HG03558 (cell line): Measurements from ENCODE around the gene NLN.
"Not testable (repeated sequence)": the region's sequence is repeated elsewhere in the genome, so short reads cannot be mapped to it uniquely, and the experiment has no call there.

ENCODE experiments used
- ATAC-seq: cut with Tn5 transposase; IDR thresholded peaks from one replicate; pipeline ENCODE4 v1.9.1; 2021; ENCODE audit warnings: moderate number of reproducible peaks; ENCODE audit not compliant: unreplicated experiment; ENCODE audit errors: extremely low read depth

NLN gene

DNA sequence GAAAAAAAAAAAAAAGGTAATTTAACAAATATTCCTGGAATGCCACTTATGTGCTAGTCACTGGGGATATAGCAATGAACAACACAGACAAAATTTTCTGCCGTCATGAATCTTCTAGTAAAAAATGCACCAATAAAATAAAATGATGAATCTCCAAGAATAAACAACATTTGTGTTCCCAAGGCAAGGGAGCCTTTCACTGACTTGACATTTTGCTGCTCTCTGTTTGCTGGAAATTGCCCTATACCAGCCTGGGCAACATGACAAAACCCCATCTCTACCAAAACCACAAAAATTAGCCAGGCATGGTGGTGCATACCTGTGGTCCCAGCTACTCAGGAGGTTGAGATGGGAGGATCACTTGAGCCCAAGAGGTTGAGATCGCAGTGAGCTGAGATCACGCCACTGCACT lies 139.8 kb downstream of the NLN start:
- no peak for ATAC-seq

DNA sequence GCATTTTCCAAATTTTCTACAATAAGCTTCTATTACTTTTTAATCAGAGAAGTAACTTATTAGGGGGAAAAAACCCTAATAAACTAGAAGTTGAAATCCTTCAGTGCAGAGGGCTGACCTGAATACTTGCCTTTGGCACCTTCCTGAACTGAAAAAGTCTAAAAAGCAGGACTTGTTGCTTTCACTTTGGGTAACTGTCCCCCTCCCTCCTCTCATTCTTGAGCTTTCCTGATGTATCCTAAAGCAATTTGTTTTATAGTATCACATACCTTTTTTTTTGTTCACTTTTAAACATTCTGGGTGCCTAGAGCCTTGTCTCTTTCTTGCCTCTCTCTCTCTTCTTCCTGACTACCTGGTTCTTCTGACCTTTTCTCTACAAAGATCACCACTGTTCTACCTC lies 140.4 kb downstream of the NLN start:
- ATAC-seq, result no peak

GRCh38 chr5:65863747-65864146 lies 141.7 kb downstream of the NLN start:
- ATAC-seq, result no peak

DNA sequence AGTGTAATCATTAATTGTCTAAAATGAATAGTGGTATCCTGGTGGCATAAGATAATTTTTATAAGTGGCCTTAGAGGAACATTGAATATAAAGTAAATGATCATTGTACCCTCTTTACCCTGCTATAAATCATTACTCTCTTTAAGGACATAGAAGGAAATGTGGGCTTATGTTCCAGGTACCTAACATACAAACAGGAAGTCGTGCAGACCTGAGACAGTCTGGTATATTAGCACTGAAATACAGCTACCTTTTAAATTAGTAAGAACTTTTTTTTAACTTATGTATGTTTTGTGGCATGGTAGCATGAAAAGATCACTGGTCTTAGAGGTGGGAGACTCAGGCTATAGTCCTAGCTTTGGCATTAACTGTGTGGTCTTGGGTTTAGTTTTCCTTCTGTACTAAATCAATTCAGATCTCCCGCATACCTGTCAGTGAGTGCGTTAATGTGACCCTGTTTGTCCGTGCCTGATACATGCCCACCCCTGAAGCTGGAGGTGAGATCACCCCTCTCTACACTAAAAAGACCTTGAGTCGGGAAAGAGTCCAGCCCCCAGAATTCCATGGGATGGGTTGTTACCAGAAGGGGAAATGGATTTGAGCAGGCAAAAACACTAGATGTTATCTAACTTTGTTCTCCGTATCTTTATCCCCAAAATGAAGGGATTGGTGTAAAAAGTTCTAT lies 145.0 kb downstream of the NLN start:
- no peak for ATAC-seq

GRCh38 chr5:65867542-65868195 lies 145.7 kb downstream of the NLN start:
- no peak for ATAC-seq

DNA sequence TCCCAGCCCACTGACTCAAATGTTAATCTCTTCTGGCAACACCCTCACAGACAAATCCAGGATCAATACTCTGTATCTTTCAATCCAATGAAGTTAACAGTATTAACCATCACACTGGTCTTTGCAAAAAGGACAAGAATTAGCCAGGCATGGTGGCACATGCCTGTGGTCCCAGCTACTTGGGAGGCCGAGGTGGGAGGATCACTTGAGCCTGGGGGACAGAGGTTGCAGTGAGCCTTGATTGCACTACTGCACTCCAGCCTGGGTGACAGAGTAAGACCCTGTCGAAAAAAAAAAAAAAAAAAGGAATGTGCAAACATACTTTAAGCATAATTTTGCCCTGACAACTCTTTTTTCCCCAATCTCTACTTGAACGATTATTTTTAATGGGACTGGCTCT lies 146.5 kb downstream of the NLN start:
- no peak for ATAC-seq

GRCh38 chr5:65871182-65871581 lies 149.2 kb downstream of the NLN start:
- ATAC-seq, result no peak

- ATAC-seq, result not testable (repeated sequence)
Measured at GRCh38 chr5:65871776-65872175, 149.8 kb downstream of the NLN start.

DNA sequence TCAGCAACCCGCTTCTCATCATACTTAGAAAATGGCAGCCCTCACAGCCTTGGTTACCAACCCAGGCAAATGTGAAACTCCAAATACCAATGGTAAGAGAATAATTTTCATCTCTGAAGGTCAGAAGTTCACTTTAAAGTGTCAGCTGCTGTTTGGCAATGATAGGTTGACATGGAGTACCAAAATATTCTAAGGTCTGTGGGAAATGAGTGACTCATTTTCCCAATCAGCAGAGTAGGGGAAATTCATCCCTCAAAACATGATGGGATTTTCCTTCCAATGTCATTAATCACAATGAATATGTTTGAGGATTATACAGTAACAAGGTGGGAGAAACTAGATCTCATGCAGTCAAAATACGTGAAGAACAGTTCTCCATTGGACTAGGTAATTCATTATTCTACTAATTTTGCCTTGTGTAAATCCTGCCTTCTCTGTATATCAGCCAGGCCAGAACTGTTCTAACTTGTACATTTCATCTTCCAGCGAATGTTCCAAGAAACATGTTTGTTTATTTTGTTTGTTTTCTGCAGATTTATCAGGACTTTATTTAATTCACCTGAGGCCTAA lies 151.3 kb downstream of the NLN start:
- no peak for ATAC-seq

GRCh38 chr5:65874241-65874640 lies 152.2 kb downstream of the NLN start:
- ATAC-seq, result no peak

DNA sequence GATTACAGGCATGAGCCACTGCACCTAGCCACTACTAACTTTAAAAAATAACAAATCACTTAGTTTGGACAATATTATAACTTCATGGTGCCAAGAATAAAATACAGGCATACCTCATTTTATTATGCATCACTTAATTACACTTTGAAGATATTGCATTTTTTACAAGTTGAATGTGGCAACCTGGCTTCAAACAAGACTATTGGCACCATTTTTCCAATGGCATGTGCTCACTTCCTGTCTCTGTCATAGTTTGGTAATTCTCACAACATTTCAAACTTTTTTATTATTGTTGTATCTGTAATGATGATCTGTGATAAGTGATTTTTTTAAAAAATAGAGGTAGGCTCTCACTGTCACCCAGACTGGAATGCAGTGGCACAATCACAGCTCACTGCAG lies 154.5 kb downstream of the NLN start:
- ATAC-seq, result no peak

GRCh38 chr5:65876970-65877369 lies 155.0 kb downstream of the NLN start:
- no peak for ATAC-seq
